DOHH2 (cell line): Measurements from ENCODE around the gene CBX4.

Experiments used
- H3F3A ChIP-seq: fragments of 200-600 bp; sonication (generic), shearing (Covaris generic); 2 replicates; pipeline ENCODE4 v1.6.0; 2016; ENCODE audit warnings: antibody characterized with exemption, mild to moderate bottlenecking; ENCODE audit not compliant: control insufficient read depth, insufficient read depth
- H3K27ac ChIP-seq: fragments of 200-600 bp; sonication (generic); 2 replicates; pipeline ENCODE4 v1.5.1; 2014; ENCODE audit warnings: low read depth, mild to moderate bottlenecking, low read length, moderate library complexity
- H3K27me3 ChIP-seq: fragments of 200-600 bp; sonication (generic); 2 replicates; pipeline ENCODE4 v1.6.1; 2014; ENCODE audit warnings: mild to moderate bottlenecking, low read length, mixed read lengths; ENCODE audit not compliant: control insufficient read depth
- H3K36me3 ChIP-seq: fragments of 200-600 bp; sonication (generic); 2 replicates; pipeline ENCODE4 v1.6.1; 2014; ENCODE audit warnings: mild to moderate bottlenecking, low read length, moderate library complexity, mixed read lengths; ENCODE audit not compliant: control insufficient read depth
- H3K4me1 ChIP-seq: fragments of 200-600 bp; sonication (generic); 2 replicates; pipeline ENCODE4 v1.6.1; 2014; ENCODE audit warnings: mild to moderate bottlenecking, low read length, mixed read lengths; ENCODE audit not compliant: control insufficient read depth
- H3K4me2 ChIP-seq: fragments of 200-600 bp; sonication (generic); 2 replicates; pipeline ENCODE4 v1.6.0; 2014; ENCODE audit warnings: mild to moderate bottlenecking, low read length, moderate library complexity
- H3K4me3 ChIP-seq: fragments of 200-600 bp; sonication (generic); 2 replicates; pipeline ENCODE4 v1.5.1; 2014; ENCODE audit warnings: mild to moderate bottlenecking, low read length, mixed read lengths
- H3K79me2 ChIP-seq: fragments of 200-600 bp; sonication (generic); 2 replicates; pipeline ENCODE4 v1.6.1; 2014; ENCODE audit warnings: mild to moderate bottlenecking, low read length, mixed read lengths; ENCODE audit not compliant: control insufficient read depth
- H3K9me2 ChIP-seq: fragments of 200-600 bp; sonication (generic); replicated peaks from 2 replicates; pipeline ENCODE4 v1.6.1; 2014; ENCODE audit warnings: mild to moderate bottlenecking, low read length, mixed read lengths; ENCODE audit not compliant: control insufficient read depth
- H3K9me3 ChIP-seq: fragments of 200-600 bp; sonication (generic); 2 replicates; pipeline ENCODE4 v1.6.1; 2014; ENCODE audit warnings: antibody characterized with exemption, low read length, mixed read lengths; ENCODE audit not compliant: control insufficient read depth, insufficient read depth
- H4K20me1 ChIP-seq: fragments of 200-600 bp; sonication (generic); 2 replicates; pipeline ENCODE4 v1.6.0; 2014; ENCODE audit warnings: low read depth, mild to moderate bottlenecking, antibody characterized with exemption, low read length, moderate library complexity; ENCODE audit not compliant: control insufficient read depth, insufficient read depth
- EZH2phosphoT487 ChIP-seq: fragments of 200-600 bp; sonication (generic); IDR thresholded peaks from 2 replicates; pipeline ENCODE4 v1.6.1; 2017; ENCODE audit warnings: borderline replicate concordance, mild to moderate bottlenecking, antibody characterized with exemption, low read length, moderate library complexity, mixed read lengths
- TF ChIP-seq, protein P1 (sequence below): fragments of 200-600 bp; sonication (generic); IDR thresholded peaks from one replicate; pipeline ENCODE4 v1.5.1; 2014; ENCODE audit warnings: antibody characterized with exemption, mild to moderate bottlenecking, low read depth, low read length; ENCODE audit not compliant: poor library complexity, severe bottlenecking

Gene CBX4

DNA sequence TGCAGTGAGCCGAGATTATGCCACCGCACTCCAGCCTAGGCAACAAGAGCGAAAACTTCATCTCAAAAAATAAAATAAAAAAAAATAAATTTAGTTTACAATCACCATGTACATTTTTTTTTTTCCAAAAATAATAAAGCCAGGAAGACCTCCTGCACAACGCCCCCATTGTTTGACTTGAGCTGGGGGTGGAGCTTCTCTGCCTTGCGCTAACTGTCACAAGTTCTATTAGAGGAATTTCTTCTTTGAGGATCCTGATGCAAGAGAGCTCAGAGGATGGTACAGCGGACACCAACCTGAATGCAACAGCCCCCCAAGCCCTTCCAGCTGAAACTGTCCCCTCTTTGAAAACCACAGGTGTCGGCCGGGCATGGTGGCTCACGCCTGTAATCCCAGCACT, 24.9 kb upstream of the CBX4 start:
- TF ChIP-seq, protein P1, sequence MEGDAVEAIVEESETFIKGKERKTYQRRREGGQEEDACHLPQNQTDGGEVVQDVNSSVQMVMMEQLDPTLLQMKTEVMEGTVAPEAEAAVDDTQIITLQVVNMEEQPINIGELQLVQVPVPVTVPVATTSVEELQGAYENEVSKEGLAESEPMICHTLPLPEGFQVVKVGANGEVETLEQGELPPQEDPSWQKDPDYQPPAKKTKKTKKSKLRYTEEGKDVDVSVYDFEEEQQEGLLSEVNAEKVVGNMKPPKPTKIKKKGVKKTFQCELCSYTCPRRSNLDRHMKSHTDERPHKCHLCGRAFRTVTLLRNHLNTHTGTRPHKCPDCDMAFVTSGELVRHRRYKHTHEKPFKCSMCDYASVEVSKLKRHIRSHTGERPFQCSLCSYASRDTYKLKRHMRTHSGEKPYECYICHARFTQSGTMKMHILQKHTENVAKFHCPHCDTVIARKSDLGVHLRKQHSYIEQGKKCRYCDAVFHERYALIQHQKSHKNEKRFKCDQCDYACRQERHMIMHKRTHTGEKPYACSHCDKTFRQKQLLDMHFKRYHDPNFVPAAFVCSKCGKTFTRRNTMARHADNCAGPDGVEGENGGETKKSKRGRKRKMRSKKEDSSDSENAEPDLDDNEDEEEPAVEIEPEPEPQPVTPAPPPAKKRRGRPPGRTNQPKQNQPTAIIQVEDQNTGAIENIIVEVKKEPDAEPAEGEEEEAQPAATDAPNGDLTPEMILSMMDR: no peak
- TF ChIP-seq EZH2phosphoT487: no peak
- Histone ChIP-seq H3K79me2 (no peaks in the 10 kb centered on the region), H4K20me1 (no peaks in the 10 kb centered on the region), H3K4me2 (no peak overlapping the region), H3K4me3 (no peak overlapping the region), H3K4me1 (no peaks in the 10 kb centered on the region), H3K36me3 (no peaks in the 10 kb centered on the region), H3K27ac (no peak overlapping the region), H3K27me3 (no peaks in the 10 kb centered on the region), H3K9me3 (no peaks in the 10 kb centered on the region), H3F3A (no peaks in the 10 kb centered on the region), H3K9me2 (no peaks in the 10 kb centered on the region)

DNA sequence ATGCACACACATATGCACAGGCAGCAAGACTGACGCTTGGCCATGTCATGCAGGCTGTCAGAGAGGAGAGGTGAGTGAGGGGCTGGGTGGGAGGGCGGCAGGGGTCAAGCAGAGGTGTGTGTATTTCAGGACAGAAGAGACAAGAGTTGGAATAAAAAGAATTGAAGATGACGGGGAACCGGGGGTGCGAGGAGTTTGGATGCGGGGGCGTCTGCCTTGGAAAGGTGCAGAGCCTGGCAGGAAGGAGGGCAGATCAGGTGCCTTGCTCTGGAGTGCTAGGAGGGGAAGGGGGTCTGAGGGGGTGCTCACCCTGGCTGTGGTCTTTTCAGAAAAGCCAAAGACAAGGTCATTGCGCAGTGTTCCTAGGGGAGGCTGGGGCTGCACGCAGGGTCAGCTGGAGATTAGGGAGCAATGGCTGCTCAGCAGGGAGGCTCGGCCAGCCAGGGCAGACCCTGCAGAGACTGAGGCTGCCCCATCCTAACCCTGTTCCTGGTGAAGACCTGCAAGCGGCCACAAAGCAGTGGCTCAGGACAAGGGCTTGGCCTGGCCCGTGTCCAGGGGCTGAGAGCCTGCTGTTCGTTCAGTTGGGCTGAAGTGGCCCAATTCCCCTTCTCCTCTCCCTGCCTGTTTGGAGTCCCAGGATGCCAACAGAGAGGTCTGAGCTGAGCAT, 23.7 kb upstream of the CBX4 start:
- Histone ChIP-seq H3F3A (no peaks in the 10 kb centered on the region), H3K27me3 (no peaks in the 10 kb centered on the region), H3K79me2 (no peaks in the 10 kb centered on the region), H3K4me2 (no peak overlapping the region), H3K4me3 (no peak overlapping the region), H3K27ac (no peak overlapping the region), H3K9me2 (no peaks in the 10 kb centered on the region), H3K9me3 (no peaks in the 10 kb centered on the region), H3K4me1 (no peaks in the 10 kb centered on the region), H4K20me1 (no peaks in the 10 kb centered on the region), H3K36me3 (no peaks in the 10 kb centered on the region)
- TF ChIP-seq, protein P1: no peak
- no peak for TF ChIP-seq EZH2phosphoT487

DNA sequence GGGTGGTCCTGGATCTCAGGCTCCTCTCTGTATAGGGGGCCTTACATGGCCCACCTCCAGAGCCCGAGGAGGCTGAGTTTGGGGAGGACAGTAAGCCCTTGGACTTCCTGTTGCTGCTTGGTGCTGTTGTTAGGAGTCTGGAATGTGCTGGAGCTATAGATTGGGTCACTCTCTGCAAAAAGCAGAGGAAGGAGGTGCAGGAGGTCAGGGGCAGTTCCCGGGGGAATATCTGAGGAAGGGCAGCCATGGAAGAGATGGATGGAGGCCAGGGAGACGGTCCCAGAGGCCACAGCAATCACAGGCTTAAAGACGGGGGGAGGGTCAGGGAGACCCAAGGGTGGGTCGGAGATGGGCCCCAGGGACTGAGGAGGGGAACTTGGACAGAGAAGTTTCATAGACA, 23.0 kb upstream of the CBX4 start:
- Histone ChIP-seq H3K9me2 (no peaks in the 10 kb centered on the region), H3K27me3 (no peaks in the 10 kb centered on the region), H3K4me1 (no peaks in the 10 kb centered on the region), H3F3A (no peaks in the 10 kb centered on the region), H4K20me1 (no peaks in the 10 kb centered on the region), H3K9me3 (no peaks in the 10 kb centered on the region), H3K4me2 (no peak overlapping the region), H3K36me3 (no peaks in the 10 kb centered on the region), H3K27ac (no peak overlapping the region), H3K4me3 (no peak overlapping the region), H3K79me2 (no peaks in the 10 kb centered on the region)
- TF ChIP-seq, protein P1: no peak
- no peak for TF ChIP-seq EZH2phosphoT487
